Measurements from ENCODE around the gene URI1. TPM values are rescaled to one million over a fixed set of nuclear protein-coding genes. Genes with fewer than 3 reads are reported as not detected.
"Not testable (repeated sequence)": the region's sequence is repeated elsewhere in the genome, so short reads cannot be mapped to it uniquely, and the experiment has no call there.

Gene URI1
- total RNA-seq, 1 experiment from 2014 or later, result 46.4 TPM

DNA sequence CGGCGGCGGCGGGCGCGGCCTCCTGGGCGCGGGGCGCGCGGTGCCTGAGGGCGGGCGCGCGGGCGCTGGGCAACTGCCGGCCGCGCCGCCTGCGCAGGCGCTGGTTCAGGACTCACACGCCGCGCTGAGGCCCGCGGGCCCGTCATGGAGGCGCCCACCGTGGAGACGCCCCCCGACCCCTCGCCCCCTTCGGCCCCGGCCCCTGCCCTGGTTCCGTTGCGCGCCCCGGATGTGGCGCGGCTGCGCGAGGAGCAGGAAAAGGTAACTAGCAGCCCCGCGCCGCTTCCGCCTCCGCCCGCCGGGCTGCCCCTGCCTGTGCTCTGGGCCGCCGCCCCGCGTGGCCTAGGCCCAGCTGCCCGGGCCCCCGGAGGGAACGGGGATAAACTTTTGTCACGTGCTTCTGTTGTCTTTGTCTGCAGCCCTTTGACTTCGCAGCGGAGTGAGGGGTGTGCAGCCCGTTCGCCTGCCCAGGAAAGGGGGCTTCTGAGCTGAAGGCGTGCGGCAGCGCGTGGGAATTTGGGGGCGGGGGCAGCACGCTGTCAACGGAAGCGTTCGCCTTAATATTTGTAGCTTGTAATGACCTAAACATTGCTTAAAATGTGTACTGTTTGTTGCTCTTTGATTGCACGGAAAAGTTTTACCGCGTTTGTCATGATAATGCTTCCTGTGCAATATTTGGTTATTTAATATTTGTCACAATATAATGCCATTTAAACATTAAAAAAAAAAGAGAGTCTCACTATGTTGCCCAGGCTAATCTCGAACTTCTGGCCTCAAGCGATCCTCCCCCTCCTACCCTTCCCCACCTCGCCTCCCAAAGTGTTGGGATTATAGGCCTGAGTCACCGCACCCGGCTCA is 594 bp downstream of the URI1 start:
- DNase-seq (ENCODE audit: low spot score), result peak; percentile 69

- DNase-seq (ENCODE audit: low spot score), result no peak
Measured at GRCh38 chr19:29943615-29944014, 1.6 kb downstream of the URI1 start.

DNA sequence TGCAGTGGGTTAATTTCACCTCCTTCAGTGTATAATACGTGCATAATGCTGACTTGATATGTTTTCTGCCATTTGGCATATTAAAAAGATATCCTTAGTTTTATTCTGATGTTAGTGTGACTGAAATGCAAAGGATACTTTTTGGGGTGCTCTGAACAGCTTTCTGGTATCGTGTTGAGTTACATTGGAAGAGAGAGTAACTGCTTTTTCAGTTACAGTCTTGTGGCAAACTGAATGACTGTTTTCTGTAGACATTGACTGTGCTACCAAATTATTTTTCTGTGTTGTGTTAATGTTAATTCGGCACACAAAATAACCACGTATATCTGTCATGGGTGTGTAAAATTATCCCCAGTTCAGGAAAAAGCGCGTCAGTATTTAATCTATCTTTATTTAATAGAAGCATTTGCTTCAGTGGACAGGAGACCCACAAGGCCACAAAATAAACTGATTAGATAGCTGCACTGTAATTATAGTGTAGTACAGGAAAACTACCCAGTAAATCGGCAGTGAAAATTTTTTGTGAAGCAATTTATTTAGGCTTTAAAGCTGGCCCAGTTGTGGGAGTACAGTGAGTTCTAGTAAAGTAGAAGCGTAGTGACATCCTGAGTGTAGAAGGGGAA is 2.5 kb downstream of the URI1 start:
- no peak for DNase-seq (ENCODE audit: low spot score)

- no peak for DNase-seq (ENCODE audit: low spot score)
Measured at GRCh38 chr19:29945017-29945416, 3.0 kb downstream of the URI1 start.

DNA sequence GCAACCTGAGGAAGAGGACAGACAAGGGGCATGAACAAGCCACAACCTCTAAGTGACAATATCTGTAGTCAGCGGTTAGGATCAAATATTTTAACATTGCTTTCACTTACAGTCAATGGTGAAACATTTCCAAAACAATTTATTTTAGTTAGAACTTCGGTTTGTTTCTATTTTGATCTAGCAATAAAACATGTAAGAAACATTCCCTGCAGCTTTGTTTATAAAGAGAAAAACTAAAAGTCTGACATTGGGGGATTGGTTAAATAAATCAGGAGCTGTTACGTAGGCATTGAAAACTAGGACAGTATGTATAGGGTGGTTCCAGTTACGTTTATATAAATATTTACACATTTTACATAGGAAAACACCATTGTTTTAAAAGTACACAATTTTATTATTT is 3.4 kb downstream of the URI1 start:
- no peak for DNase-seq (ENCODE audit: low spot score)

GRCh38 chr19:29946645-29947044 is 4.6 kb downstream of the URI1 start:
- DNase-seq (ENCODE audit: low spot score), result no peak

DNA sequence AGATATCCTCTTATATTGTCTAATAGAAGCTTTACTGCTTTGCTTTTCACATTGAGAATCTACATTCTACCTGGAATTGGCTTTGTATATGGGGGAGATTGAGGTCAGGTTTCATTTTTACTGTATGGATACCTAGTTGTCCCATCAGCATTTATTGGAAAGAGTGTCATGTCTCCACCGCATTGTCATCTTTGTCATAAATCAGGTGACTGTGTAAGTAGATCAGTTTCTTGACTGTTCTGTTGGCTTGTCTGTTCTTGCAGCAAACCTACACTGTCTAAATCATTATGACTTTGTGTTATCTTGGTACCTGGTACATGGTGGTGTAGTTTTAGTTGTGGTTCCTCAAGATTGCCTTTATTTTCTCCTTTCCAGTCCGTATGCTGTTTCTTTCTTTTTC is 5.8 kb downstream of the URI1 start:
- no peak for DNase-seq (ENCODE audit: low spot score)

GRCh38 chr19:29948759-29949470 is 6.9 kb downstream of the URI1 start:
- not testable (repeated sequence) for DNase-seq (ENCODE audit: low spot score)

DNA sequence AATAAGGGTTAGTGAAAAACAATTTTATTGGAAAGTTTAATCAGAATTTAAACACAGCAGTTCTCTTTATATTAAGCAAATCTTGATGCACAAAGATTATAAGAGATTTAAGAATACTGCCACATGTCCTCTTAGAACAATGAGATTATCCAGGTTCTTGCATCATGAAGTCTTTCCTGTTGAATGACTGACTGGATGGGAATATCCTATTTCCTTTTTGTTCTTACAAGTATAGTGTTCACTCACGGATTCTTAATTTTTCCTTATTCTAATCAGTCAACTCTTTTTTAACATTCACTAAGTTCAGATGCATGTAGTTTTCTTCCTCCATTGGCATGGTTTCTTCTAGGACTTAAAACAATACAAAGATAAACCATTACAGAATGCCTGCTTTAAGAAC is 10.1 kb downstream of the URI1 start:
- DNase-seq (ENCODE audit: low spot score), result no peak

DNA sequence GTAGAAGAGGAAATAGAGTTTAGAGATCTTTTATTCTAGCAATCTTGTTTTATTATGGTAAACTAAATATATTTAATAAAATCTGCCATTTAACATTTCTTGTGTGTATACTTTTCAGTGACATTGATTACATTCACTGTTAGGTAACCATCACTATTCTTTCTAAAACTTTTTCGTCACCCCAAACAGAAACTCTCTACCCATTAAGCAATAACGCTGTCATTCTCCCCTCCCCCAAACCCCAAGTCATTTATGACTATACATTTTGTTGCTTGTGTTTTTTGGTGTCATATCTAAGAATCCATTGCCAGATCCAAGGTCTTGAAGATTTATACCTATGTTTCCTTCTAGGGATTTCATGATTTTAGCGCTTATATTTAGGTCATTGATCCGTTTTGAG is 10.6 kb downstream of the URI1 start:
- no peak for DNase-seq (ENCODE audit: low spot score)

DNA sequence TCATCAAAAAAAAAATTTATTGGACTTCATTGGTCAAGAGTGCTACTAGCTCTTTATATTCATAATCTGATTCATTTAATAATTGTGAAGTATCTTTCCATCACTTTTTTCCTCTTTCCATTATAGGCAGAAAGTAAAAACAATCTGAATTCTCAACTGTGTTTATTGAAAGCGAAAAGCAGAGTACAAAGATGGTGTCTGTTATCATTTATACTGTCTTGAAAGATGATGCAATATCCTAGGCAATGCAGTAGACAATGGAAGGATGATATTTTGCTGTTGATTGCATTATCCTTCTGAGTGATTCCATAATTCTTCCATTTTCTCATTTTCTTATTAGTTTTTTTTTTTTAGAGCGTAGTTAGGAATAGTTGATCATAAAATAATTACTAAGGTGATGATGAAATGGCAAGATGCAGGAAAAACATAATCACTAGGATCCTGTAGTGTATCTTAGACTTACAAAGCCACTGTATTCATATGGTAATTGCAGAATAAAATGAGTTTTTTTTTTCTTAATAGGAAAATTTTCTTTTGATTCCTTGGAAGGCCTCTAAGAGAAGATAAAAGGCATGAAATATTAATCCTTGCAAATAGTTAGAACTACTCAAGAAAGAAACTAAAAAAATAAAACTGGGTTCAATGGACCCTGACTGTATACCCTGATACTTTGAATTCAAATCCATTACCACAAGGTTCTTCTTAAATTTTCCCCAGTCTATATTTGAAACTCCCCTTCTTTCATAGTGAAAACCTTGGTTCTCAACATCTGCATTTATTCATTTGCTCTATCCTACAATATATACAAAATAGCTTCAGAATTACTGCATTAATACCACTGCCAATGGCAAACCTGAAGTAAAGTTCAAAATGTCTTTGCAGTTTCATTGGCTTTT is 11.6 kb downstream of the URI1 start:
- no peak for DNase-seq (ENCODE audit: low spot score)

GRCh38 chr19:29956855-29957254 is 14.8 kb downstream of the URI1 start:
- no peak for DNase-seq (ENCODE audit: low spot score)

GRCh38 chr19:29961311-29961710 is 19.3 kb downstream of the URI1 start:
- no peak for DNase-seq (ENCODE audit: low spot score)

DNA sequence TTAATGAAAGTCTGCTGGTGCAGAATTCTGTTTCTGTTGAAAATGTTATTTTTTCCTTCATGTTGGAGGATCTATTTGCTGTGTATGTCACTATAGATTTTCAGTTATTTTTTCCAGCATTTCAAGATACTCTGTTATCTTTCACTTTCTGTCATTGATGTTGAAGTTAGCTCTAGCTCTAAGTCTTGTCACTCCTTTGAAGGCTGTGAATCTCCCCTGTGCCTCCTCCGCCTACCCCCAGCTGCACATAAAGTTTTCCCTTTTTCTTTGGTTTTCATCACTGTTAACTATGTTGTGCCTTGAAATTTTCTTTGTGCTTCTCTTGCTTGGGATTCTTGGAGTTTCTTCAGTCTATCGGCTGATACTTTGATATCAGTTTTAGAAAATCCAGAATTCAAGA is 20.8 kb downstream of the URI1 start:
- no peak for DNase-seq (ENCODE audit: low spot score)

- DNase-seq (ENCODE audit: low spot score), result no peak
Measured at GRCh38 chr19:29963576-29963975, 21.5 kb downstream of the URI1 start.

DNA sequence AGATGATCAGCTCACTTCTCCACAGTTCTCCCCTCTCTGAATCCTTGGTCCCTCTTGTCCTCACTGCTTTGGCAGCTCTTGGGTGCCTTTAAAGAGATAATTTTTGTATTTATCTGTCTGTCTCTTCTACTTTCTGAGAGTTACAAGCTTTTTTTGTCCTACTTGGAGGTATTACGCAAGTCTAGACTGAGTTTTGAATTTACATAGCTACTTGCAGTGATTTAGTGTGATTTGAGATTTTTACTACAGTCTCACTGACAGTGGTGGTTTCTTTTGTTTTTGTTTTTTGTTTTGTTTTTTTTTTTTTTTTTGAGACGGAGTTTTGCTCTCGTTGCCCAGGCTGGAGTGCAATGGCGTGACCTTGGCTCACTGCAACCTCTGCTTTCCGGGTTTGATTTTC is 22.1 kb downstream of the URI1 start:
- DNase-seq (ENCODE audit: low spot score), result no peak

- DNase-seq (ENCODE audit: low spot score), result no peak
Measured at GRCh38 chr19:29965492-29965891, 23.5 kb downstream of the URI1 start.

DNA sequence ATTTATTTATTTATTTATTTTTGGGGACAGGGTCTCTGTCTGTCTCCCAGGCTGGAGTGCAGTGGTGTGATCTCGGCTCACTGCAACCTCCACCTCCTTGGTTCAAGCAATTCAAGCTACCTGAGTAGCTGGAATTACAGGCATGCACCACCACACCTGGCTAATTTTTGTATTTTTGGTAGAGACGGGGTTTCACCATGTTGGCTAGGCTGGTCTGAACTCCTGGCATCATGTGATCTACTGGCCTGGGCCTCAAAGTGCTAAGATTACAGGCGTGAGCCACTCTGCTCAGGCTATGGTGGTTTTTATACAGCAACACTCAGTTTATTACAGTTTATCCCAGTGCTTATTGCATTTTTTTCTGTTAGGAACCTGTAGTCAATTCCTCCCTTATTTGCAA is 24.1 kb downstream of the URI1 start:
- not testable (repeated sequence) for DNase-seq (ENCODE audit: low spot score)

DNA sequence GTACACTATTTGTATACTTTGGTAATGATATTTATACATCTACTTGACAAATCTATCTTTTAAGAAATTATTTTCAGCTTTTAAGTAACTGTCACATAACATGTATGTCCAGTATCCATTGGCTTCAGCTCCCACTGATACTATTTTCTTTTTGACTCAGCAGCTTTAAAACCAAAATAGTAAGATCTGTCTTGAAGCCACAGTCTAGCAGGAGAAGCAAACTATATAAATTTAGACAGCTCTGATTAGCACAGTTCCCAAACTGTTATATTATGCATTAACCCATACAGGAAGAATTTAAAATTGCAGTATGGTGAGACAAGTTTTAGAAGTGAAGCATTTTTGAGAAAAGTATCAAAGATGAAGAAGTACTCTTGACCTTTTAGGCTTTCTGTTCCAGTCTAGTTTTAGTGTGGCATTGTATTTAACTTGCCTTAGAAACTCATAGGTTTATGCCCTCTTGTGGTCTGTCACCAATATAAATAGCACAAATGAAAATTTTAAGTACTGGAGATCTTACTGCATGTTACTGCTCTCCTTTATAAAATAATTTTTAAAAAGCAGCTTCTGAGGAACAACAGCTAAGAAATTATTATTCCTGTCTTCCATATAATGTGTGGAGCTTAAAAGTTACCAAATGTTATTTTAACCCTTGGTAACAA is 24.7 kb downstream of the URI1 start:
- DNase-seq (ENCODE audit: low spot score), result peak; percentile 23

DNA sequence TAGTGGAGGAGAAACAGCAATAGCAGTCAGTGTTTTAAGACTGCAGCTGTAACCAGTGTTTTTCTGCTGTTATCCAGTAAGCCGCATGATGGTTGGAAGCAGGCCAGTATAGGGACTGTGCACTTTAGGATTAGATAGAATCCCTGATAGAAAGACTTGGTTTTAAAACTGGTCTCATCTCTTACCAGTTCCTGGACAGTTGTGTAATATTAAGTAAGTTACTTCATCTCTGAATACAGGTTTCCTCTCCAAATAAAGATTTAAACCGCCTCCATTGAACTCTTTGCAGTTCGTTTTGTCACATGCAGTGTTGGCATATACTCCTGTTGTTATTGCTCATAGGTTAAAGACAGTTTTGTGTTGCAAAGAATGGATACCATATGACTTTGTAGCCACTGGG is 25.6 kb downstream of the URI1 start:
- DNase-seq (ENCODE audit: low spot score), result no peak

- no peak for DNase-seq (ENCODE audit: low spot score)
Measured at GRCh38 chr19:29969891-29970290, 27.9 kb downstream of the URI1 start.
